Activated CD4-positive, alpha-beta T cell treated with anti-CD3 and anti-CD28 coated beads, Interleukin-2, amount 50 U/mL, for 24 hours (primary cell): ENCODE results near the gene MGRN1.

ENCODE experiments used
- DNase-seq, 2 donors: peaks; one replicate each; pipeline ENCODE4 v3.0.0-alpha.2; 2020; ENCODE audit warnings: low read depth in 1 of 2, low spot score in 1 of 2

Gene MGRN1

GRCh38 chr16:4624015-4624826 lies at the start of gene MGRN1:
Gene MGRN1 (plus strand): TSS chr16:4624826. CDS start chr16:4624961, 135 bp downstream.
- peak; percentile 82 to 91 for DNase-seq

DNA sequence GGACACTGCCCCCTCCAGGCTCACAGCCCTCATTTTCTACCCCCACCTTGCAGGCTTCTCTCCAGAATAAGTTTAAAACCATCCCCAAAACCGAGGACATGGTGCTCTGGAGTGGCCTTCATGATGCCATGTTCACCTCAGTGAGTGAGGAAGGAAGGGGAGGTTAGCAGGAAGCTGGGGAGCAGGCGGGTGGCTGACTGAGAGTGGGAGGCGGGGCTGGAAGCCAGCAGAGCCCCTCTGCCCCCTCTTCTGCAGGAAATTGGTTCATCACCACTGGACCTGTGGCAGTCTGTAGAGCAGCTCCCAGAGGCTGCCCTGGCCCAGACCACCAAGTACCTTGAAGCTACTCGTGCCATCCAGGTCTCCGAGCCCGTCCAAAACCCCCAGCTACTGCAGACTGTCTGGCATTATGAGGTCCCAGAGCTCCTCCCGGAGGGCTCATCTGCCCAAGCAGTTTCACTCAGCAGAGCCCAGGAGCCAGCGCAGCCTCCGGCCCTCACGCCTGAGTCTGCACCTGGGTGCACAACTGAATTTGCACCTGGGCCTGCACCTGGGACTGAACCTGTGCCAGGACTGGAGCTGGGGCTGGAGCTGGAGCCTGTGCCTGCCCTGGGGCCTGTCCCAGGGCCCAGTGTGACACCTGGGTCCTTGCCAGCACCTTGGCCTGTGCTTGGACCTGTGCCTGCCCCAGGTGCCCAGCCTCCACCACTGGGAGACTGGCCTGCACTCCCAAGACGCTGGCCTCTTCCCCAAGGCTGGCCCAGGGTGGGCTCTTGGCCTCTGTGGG lies 49.5 kb upstream of the MGRN1 start:
- no peak for DNase-seq

DNA sequence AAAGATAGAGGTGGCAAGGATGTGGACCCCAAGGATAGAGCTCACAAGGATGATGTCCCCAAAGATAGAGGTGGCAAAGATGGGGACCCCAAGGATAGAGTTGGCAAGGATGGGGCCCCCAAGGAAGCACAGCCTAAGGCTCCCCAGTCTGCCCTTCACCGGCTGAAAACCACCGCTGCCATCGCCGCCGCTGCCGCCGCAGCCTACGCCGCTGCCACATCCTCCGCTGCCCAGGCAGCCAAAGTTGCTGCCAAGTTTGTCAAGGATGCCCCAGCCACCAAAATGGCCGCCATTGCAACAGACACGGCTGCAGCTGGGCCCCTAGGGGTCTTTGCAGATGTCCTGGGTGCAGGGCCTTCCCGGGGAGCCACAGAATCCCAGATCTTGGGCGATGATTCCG lies 48.6 kb upstream of the MGRN1 start:
- DNase-seq = no peak

GRCh38 chr16:4578961-4579530 lies 45.6 kb upstream of the MGRN1 start:
- DNase-seq = no peak

DNA sequence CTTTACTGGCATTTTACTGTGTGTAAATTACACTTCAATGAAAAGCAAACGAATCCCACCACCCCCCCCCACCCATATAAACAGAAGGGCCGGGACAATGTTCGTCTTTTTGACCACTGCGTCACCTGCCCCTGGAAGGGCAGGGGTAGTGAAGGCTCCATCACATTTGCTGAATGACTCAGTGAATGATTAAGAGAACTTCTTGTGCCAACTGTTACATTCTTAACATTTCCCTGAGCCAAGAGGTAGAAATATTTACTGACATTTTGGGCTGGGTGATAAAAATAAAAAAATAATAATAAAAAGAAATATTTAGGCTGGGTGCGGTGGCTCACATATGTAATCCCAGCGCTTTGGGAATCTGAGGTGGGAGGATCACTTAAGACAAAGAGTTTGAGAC lies 44.4 kb upstream of the MGRN1 start:
- no peak for DNase-seq

DNA sequence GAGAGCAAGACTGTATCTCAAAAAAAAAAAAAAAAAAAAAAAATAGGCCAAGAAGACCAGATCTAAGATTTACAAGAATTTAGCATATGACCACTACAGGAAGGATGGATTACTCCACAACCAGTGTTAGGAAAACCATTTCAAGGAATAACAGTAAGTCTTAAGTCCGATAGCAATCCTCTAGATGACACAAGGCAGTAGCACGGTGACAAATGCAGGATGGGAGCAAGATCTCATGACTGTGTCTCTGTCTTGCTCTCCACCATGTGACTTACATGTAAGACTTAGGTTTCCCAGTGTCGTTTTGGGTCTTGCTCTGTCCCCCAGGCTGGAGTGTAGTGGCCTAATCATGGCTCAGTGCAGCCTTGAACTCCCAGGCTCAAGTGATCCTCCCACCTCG lies 40.7 kb upstream of the MGRN1 start:
- DNase-seq = no peak

- no peak for DNase-seq
Observed at GRCh38 chr16:4586291-4586690, 38.3 kb upstream of the MGRN1 start.

DNA sequence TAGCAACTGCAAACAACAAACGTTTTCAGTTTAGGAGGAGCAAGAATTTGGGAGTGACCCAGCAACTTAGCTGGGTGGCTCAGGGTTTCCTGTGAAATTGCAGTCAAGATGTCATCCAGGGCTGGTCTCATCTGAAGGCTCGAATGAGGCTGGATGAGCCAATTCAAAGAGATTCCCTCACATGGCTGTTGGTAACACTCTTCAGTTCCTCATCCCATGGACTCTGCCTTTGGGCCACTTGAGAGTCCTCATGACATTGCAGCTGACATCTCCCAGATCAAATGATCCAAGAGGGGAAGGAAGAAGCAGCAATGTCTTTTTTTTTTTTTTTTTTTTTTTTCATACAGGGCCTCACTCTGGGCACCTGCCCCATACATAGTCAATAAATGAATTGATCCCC lies 36.2 kb upstream of the MGRN1 start:
- DNase-seq = no peak

DNA sequence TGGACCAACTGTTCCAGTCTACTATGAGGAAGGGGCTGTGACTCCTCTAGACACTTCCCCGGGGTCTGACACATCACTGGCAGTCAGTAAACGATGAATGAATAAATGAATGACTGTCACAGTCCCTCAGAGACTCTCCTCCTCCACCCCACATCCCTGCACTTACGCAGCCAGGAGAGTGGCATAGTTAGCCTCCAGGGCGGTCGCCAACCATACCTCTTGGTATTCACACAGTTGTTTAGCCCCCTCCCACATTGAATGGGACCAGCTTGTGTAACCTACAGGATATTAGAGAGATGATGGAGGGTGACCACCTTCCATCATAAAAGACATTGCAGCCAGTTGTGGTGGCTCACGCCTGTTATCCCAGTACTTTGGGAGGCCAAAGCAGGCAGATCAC lies 35.7 kb upstream of the MGRN1 start:
- no peak for DNase-seq

GRCh38 chr16:4591191-4591590 lies 33.4 kb upstream of the MGRN1 start:
- no peak for DNase-seq

DNA sequence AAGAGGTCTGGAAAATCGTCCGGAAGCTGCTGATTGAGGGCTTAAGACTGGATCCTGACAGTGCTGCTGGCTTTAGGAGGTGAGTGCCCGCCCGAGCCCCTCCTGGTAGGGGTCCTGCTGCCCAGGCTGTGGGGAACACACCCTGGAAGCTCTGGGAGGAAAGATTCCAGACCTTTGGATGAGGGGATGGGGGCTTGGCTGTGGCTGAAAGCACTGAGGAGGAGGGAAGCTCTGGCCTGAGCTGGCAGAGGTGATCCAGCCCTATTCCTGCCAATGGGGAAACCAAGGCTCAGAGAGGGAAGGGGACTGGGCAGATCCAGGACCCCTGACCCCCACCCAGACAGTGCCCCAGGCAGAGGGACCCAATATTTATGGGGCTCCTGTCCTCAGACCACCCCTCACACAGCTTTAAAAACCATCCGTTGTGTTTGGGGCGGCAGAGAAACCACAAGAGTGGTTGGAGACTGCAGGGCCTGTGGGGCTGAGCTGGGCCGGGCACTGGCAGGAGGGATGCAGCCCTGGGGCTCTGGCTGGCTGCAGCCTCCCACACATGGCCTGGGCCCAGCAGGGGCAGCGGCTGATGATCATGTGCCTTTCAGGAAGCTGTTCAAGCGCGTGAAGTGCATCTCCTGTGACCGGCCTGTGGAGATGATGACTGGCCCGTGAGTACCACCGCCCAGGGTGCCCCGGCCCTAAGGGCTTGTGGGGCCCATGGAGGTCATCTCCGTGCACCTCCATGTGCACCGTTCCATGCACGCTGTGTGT lies 32.7 kb upstream of the MGRN1 start:
- no peak for DNase-seq

DNA sequence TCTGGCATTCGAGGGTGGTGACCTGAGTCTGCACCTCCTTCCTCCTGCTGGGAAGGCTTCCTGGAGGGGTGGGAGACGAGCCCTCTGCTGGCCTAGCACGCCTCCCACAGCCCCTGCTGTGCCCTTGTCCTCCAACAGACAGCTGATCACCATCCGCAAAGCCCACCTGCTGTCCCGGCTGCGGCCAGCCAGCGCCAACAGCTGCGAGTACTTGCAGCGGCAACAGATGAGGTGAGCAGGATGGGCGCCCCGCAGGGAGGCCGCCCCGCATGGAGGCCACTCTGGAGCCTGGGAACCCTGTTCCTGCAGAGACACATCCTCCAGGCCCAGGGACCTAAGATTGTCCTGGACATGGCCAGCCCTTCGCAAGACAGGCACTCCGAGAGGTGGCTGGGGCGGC lies 31.5 kb upstream of the MGRN1 start:
- DNase-seq = no peak

DNA sequence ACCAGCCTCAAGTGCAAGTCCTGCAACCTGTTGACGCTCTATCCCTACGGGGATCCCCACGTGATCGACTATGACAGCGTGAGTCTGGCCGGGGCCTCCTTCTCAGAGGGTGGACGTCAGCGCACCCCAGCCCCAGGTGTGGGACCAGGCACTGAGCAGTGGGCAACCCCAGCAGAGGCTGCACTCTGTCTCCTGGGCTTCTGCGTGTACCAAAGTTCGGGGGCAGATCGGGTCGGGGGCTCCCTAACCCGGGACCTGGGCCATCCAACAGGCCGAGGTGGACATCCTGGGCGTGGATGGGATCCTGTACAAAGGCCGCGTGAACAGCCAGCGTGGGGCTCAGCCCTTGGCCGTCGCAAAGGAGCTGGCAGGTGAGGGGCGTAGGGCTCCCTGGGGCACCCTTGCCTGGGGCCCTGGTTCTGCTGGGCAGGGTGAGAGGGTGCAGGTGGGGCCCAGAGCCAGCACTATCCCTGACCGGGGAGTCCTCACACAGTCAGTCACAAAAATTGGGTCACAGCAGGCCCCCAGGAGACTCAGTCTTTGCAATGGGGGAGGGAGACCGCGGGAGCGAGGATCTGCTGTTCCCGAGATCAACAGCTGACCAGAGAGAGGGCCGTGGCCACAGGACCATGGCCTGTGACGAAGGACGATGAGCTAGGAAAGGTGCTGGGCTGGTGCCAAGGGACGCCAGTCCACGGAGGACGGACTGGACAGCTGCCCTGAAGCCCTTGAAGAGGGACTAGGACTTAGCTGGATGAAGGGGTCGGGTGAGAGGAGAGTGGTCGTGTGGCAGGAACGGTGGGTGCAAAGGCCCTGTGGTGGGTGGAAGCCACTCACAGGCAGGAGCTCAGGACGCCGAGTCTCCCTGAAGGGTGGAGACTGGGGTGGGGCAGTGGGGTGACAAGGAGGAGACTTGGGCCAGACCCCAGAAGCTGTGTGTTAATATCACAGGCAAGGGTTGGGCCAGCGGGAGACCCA lies 29.9 kb upstream of the MGRN1 start:
- DNase-seq = no peak

- DNase-seq = no peak
Observed at GRCh38 chr16:4597174-4597573, 27.5 kb upstream of the MGRN1 start.

DNA sequence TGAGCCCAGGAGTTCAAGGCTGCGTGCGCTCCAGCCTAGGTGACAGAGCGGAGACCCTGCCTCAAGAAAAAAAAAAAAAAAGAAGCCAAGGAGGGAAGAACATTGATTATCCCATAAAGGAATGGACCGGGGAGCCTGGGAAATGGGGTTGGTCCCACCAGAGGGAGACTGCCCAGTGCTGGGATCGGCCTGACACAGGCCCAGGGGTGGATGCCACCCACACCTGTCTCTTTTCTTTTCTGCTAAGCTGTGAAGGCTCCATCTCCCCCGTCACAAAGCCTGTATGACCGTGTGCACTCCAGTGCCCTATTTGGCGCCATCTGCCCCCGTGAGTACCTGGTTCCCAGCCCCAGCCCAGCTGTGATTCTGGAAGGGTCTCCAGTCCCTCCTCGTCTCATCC lies 25.6 kb upstream of the MGRN1 start:
- no peak for DNase-seq

DNA sequence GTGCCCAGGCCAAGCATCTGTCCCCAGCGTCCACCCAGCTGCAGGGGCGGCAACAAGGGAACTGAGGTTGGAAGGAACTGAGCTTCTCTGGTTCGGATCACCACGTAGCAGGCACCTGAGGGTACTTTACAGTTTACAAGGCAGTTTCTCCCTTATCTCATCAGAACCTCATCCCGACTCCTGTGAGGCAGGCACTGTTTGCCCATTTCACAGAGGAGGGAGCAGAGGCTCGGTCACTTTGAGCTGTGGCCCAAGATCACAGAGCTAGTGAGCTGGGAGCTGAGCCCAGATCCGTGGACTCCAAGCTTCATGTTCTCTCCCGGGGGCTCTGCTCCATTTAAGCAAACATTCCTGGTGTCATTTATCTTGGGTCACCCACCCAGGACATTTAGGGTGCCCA lies 25.1 kb upstream of the MGRN1 start:
- no peak for DNase-seq

- DNase-seq = no peak
Observed at GRCh38 chr16:4601036-4601863, 23.4 kb upstream of the MGRN1 start.

GRCh38 chr16:4601864-4602186 lies 22.8 kb upstream of the MGRN1 start:
- no peak for DNase-seq

DNA sequence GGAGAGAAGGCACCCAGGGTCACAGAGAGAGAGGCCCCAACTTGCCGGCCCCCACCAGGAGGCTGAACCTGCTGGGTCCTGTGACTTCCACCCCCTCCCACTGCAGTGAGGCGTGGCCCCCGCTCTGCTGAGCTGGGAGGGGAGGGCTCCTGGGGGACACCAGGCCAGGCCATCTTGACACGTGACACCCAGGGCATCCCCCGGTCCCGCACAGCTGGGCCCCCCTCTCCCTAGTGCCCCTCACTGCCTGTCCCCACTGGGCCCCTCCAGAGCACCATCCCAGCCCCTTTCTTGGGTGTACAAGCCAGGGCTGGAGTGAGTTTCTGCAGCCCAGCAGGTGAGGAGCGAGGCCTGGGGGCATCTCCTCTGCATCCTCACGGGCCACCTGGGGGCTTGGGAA lies 22.3 kb upstream of the MGRN1 start:
- no peak for DNase-seq
